Adrenal gland (tissue), 12 donors: Measurements from ENCODE around the gene LYAR. TPM values are rescaled to one million over a fixed set of nuclear protein-coding genes. Genes with fewer than 3 reads are reported as not detected.

ENCODE experiments used
- DNase-seq, 7 donors: peaks; one replicate each; pipeline ENCODE4 v3.0.0-alpha.2; 2019 to 2020
- H3K27ac ChIP-seq, 5 donors: fragments of 200-600 bp; sonication (generic) in 4 of 5; 1 replicate in 3 of 5; 2 replicates in 2 of 5; pipeline versions ENCODE4 v1.5.1 to v1.8.0; 2016 to 2020; ENCODE audit warnings: mild to moderate bottlenecking in 1 of 5
- H3K27me3 ChIP-seq: fragments of 200-600 bp; 2 replicates; pipeline ENCODE4 v1.8.0; 2021
- H3K36me3 ChIP-seq, 2 donors: fragments of 200-600 bp; replicated peaks in 1 of 2; 1 replicate in 1 of 2; 2 replicates in 1 of 2; pipeline versions ENCODE4 v1.5.1 to v1.8.0; 2018 to 2022
- H3K4me1 ChIP-seq, 2 donors: fragments of 200-600 bp; replicated peaks in 1 of 2; 1 replicate in 1 of 2; 2 replicates in 1 of 2; pipeline versions ENCODE4 v1.5.1 to v1.8.0; 2018 to 2021
- H3K4me3 ChIP-seq, 4 donors: fragments of 200-600 bp; sonication (generic) in 3 of 4; one replicate each; pipeline ENCODE4 v1.5.1; 2016 to 2018
- H3K9me3 ChIP-seq, 3 donors: fragments of 200-600 bp; sonication (generic) in 1 of 3; replicated peaks in 1 of 3; 1 replicate in 2 of 3; 2 replicates in 1 of 3; pipeline versions ENCODE4 v1.5.1 to v1.8.0; 2016 to 2021
- POLR2A ChIP-seq, 2 donors: fragments of 450-650 bp; IDR thresholded peaks; one replicate each; pipeline ENCODE4 v1.6.1; 2017; ENCODE audit warnings: antibody characterized with exemption in 2 of 2, mild to moderate bottlenecking in 2 of 2, moderate library complexity in 1 of 2
- WGBS, 4 donors: extraction: QIAGEN DNeasy Blood & Tissue Kit in 2 of 4; methylation state at CpG; one replicate each; pipeline versions ENCODE4 v1.1.5 to v1.1.7; 2013 to 2017; 5-methylcytosine and 5-hydroxymethylcytosine counted together
- intact Hi-C, 2 donors: fragments of 100-400 bp; cut with DNase I; formaldehyde crosslinking; loops; one replicate each; pipeline versions ENCODE4 v1.14.1 to v1.15.0; 2022 to 2023
- polyA plus RNA-seq, 3 donors: library from polyadenylated mRNA; stranded (reverse); fragments of 200-250 nt in 2 of 3; fragments of 350-450 nt in 1 of 3; fragmentation: Illumina TruSeq in 1 of 3; extraction: RNeasy Lipid Tissue Mini Kit (QIAGEN cat#74804) in 1 of 3; gene quantifications; one replicate each; pipeline ENCODE4 v1.2.3, GENCODE V29; 2013 to 2014
- total RNA-seq, 9 donors: library from RNA; depleted of rRNA in 4 of 9; stranded (reverse); fragments of >200 nt in 4 of 9; fragments of 120-200 nt in 1 of 9; fragmentation: NEBNext Ultra II Directional in 1 of 9; extraction: Animal tissue kit (Norgen Biotek cat#: 25700) in 1 of 9; gene quantifications; one replicate each; pipeline versions ENCODE4 v1.1.0 to v1.2.4, GENCODE V29; 2013 to 2023
- TF ChIP-seq, protein P1 (sequence below), 6 experiments: fragments of 450-650 bp in 4 of 6; fragments of 200-600 bp in 2 of 6; sonication (generic) in 1 of 6; IDR thresholded peaks; 1 replicate in 5 of 6; 2 replicates in 1 of 6; pipeline versions ENCODE4 v1.5.1 to v1.8.0; 2016 to 2021; ENCODE audit warnings: antibody characterized with exemption in 6 of 6, mild to moderate bottlenecking in 2 of 6, moderate library complexity in 1 of 6
- donor health status: healthy with polysubstance abuse.
- donor health status: Bipolar disorder and iron deficiency.
- donor health status: DM: yes; HTN: yes; CAD: no.
- donor health status: DM: no; HTN: no; CAD: no.
- donor health status: DM: no; HTN: no; CAD: no.
- donor health status: DM: yes; HTN: yes; CAD: no.

Gene LYAR
- total and polyA plus RNA-seq, 12 donors, result 5.1 to 30.1 (median 9.0) TPM

DNA sequence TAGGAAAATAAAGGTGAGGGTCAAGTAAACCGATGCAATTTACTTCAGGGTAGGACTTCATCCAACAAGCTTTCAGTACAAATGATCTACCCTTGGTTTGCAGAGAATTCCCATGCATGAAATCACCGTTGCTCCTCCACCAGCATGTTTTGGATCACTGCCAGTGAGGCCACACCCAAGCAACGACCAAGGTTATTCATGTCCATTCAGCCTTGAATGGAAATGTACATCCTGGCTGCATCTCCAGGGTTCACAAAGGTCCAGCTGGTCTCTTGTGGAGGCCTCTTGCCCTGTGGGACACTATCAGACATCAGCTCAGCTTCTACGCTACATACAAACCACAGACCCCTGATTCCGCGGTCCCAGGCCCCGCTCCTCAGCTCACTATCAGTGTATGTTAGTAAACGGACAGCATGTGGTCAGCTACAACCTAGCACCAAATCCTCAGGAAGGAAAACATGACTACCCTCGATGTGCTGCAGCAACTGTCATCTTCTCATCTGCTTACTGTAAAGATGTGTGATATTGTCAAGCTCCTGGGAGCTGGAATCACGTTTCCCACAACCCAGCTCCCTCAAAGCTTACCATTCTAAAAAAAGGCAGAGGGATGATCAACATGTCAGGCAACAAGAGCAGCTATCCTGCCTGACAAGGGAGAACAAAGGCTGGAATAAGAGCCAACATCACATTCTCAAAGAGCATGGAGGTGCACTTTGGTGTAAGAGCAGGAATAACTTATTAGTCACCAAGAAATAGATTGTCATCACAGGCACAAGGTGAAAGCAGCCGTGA, 4.9 kb downstream of the LYAR start:
- intact Hi-C loops, result no loop called here
- Histone ChIP-seq H3K4me1 (peaks cover 11 to 17% of the 10 kb centered on the region in 2 donors), H3K9me3 (no peaks in the 10 kb centered on the region), H3K27ac (no peak overlapping the region), H3K27me3 (no peaks in the 10 kb centered on the region), H3K4me3 (no peak overlapping the region), H3K36me3 (peaks cover 0 to 40% of the 10 kb centered on the region in 2 donors)
- DNase-seq, result peak in 2 of 7 donors; percentile 18 to 55
- WGBS, 4 donors, result 63 to 72% (median 70%) methylated on average over 9 to 11 of the region's 11 CpGs
- TF ChIP-seq, protein P1, sequence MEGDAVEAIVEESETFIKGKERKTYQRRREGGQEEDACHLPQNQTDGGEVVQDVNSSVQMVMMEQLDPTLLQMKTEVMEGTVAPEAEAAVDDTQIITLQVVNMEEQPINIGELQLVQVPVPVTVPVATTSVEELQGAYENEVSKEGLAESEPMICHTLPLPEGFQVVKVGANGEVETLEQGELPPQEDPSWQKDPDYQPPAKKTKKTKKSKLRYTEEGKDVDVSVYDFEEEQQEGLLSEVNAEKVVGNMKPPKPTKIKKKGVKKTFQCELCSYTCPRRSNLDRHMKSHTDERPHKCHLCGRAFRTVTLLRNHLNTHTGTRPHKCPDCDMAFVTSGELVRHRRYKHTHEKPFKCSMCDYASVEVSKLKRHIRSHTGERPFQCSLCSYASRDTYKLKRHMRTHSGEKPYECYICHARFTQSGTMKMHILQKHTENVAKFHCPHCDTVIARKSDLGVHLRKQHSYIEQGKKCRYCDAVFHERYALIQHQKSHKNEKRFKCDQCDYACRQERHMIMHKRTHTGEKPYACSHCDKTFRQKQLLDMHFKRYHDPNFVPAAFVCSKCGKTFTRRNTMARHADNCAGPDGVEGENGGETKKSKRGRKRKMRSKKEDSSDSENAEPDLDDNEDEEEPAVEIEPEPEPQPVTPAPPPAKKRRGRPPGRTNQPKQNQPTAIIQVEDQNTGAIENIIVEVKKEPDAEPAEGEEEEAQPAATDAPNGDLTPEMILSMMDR (IDR thresholded peaks at IDR 0.05), result no peak
- TF ChIP-seq POLR2A (IDR thresholded peaks at IDR 0.05), result no peak

DNA sequence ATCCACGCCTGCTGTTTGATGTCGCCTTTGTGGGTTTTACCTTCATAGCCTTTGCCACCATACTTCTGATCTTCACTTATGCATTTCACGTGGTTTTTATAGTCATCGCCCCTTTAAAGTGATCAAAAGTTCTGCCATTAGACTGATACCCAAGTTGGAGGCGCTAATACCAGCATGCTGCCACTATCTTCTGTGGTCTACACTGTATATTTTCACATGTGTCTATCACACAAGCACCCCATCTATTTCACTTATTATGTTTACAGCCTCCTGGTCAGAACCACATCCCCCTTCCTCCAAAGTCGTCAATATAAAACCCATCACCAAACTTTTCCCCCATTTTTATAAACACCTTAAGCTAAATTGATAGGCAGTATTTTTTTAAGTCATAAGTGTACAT, 8.2 kb downstream of the LYAR start:
- DNase-seq, result no peak
- H3K4me1 ChIP-seq, result peaks cover 0 to 6% of the 10 kb centered on the region in 2 donors
- H3K27me3 ChIP-seq, result no peaks in the 10 kb centered on the region
- 81 to 96% (median 89%) methylated on average over 6 of the region's 6 CpGs for WGBS, 4 donors
- intact Hi-C loops, result no loop called here
- no peaks in the 10 kb centered on the region for H3K9me3 ChIP-seq
- no peak overlapping the region for H3K27ac ChIP-seq
- TF ChIP-seq, protein P1 (IDR thresholded peaks at IDR 0.05), result no peak
- no peak for TF ChIP-seq POLR2A (IDR thresholded peaks at IDR 0.05)
- H3K4me3 ChIP-seq, result no peak overlapping the region
- peaks cover 0 to 56% of the 10 kb centered on the region in 2 donors for H3K36me3 ChIP-seq

DNA sequence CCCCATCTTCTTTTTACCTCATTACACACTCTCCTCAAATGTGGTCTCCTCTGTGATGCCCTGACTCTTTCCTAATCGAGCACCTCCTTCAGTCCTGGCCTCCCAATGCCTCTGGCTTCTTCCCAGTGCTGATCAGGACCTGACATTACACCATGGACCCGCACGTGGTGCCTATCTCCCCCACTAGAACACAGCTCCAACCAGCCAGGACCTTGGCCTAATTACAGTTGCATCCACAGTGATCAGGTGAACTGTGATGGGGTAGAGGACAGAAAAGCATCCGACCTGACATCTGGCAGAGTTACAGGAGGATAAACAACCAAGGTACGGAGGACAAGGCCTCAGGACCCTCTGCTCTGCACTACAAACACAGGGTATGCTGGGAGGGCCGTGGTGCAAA, 12.4 kb downstream of the LYAR start:
- intact Hi-C loops, result no loop called here
- no peak for TF ChIP-seq POLR2A (IDR thresholded peaks at IDR 0.05)
- TF ChIP-seq, protein P1 (IDR thresholded peaks at IDR 0.05), result no peak
- H3K9me3 ChIP-seq, result no peaks in the 10 kb centered on the region
- WGBS, 4 donors, result 61 to 69% (median 67%) methylated on average over 6 of the region's 6 CpGs
- H3K27me3 ChIP-seq, result no peaks in the 10 kb centered on the region
- peaks cover 0 to 66% of the 10 kb centered on the region in 2 donors for H3K36me3 ChIP-seq
- H3K4me1 ChIP-seq, result no peaks in the 10 kb centered on the region
- no peak overlapping the region for H3K27ac ChIP-seq
- H3K4me3 ChIP-seq, result no peak overlapping the region
- DNase-seq, result no peak

DNA sequence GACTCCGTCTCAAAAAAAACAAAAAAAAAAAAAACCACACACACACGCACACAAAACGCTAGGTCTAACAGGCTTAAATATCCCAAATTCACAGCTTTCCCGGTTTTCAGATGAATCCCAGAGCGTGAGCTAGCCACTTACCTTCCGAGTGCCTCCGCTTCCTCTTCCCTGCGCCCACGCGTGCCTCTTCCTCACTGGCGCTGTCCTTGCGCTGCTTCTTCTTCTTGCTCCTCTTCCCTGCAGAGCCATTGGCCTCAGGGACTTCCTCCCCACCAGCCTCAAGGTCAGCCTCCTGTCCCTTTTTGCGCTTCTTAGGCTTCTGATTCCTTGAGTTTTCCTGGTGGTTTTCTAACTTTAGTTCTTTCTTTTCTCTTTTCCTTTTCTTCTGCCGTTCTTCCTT, 15.7 kb downstream of the LYAR start:
- intact Hi-C loops, result no loop called here
- Histone ChIP-seq H3K36me3 (peaks cover 0 to 41% of the 10 kb centered on the region in 2 donors), H3K27ac (no peak overlapping the region), H3K4me1 (no peaks in the 10 kb centered on the region), H3K27me3 (no peaks in the 10 kb centered on the region), H3K4me3 (no peak overlapping the region), H3K9me3 (no peaks in the 10 kb centered on the region)
- DNase-seq, result no peak
- TF ChIP-seq, protein P1 (IDR thresholded peaks at IDR 0.05), result no peak
- no peak for TF ChIP-seq POLR2A (IDR thresholded peaks at IDR 0.05)
- WGBS, 4 donors, result 91 to 98% (median 94%) methylated on average over 14 of the region's 14 CpGs
